ENCODE data around the gene CD276.

DNA sequence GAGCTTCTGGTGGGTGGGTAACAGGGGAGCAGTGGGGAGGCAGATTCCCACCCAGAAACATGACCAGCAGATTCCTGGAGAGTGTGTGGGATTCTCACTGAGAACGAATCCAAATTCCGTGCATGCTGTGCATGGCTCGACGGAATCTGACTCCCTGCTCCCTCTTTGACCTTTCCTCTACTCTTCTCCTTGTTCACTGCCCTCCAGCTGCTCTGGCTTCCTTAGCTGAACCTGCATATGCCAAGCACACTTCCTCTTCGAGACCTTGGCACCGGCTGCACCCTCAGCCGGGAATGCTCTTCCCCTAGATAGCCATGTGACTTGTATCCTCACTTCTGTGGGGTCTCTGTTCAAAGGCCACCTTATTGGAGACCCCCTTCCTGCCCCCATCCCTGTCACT is 62.7 kb downstream of the CD276 start:
- no peak for TF ChIP-seq EZH2phosphoT487 (IDR thresholded peaks at IDR 0.05; ENCODE audit: borderline replicate concordance, low read length)
- TF ChIP-seq, protein P1, sequence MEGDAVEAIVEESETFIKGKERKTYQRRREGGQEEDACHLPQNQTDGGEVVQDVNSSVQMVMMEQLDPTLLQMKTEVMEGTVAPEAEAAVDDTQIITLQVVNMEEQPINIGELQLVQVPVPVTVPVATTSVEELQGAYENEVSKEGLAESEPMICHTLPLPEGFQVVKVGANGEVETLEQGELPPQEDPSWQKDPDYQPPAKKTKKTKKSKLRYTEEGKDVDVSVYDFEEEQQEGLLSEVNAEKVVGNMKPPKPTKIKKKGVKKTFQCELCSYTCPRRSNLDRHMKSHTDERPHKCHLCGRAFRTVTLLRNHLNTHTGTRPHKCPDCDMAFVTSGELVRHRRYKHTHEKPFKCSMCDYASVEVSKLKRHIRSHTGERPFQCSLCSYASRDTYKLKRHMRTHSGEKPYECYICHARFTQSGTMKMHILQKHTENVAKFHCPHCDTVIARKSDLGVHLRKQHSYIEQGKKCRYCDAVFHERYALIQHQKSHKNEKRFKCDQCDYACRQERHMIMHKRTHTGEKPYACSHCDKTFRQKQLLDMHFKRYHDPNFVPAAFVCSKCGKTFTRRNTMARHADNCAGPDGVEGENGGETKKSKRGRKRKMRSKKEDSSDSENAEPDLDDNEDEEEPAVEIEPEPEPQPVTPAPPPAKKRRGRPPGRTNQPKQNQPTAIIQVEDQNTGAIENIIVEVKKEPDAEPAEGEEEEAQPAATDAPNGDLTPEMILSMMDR (IDR thresholded peaks at IDR 0.05; ENCODE audit: low read depth, low read length, poor library complexity, severe bottlenecking): no peak

All from DOHH2 (cell line).